Peyer's patch (tissue), 4 donors: ENCODE results near the gene SLC26A2.

Source experiments
- CTCF ChIP-seq, 6 experiments: fragments of 450-650 bp in 4 of 6; fragments of 200-600 bp in 2 of 6; sonication (generic) in 1 of 6; IDR thresholded peaks; one replicate each; pipeline ENCODE4 v1.5.1; 2017 to 2019; ENCODE audit warnings: antibody characterized with exemption in 6 of 6, mild to moderate bottlenecking in 3 of 6, moderate library complexity in 1 of 6
- POLR2A ChIP-seq, 2 donors: fragments of 450-650 bp; IDR thresholded peaks; one replicate each; pipeline ENCODE4 v1.5.1; 2017; ENCODE audit warnings: antibody characterized with exemption in 2 of 2, mild to moderate bottlenecking in 2 of 2, moderate library complexity in 2 of 2

DNA sequence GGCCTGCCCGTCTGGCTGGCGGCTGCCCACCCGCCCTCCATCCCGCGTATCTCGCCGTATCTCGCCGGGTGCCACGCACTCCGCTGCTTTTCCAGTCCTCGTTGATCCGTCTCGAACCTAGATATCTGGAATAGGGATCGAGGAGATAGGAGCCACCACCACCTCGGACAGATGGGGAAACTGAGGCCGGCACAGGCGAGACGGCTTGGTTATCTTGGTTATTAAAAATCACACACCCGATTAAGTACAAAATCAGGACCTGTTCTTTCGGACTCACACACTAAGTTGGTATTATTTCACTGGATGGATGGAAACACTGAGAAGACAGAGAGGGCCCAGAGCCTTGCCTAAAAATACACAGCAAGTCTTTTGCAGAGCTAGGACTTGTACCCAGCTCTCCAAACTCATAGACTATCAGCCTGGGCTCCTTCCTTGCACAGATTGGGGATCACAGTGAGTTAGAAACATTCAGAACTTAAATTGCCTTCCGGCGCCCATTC lies 678 bp downstream of the SLC26A2 start:
- TF ChIP-seq CTCF (IDR thresholded peaks at IDR 0.05) (no peak), POLR2A (IDR thresholded peaks at IDR 0.05) (no peak)
